Epithelial cell of esophagus (primary cell): Measurements from ENCODE around the gene GRIP1.

Experiments used
- DNase-seq: peaks from one replicate; pipeline ENCODE4 v3.0.0; 2010; ENCODE audit warnings: low read depth
- H3K4me3 ChIP-seq: 2 replicates; pipeline ENCODE4 v1.5.1; 2011; ENCODE audit warnings: mild to moderate bottlenecking, low read length, control low read depth
- CTCF ChIP-seq: IDR thresholded peaks from 2 replicates; pipeline ENCODE4 v1.5.1; 2011; ENCODE audit warnings: low read depth, mild to moderate bottlenecking, low read length, control low read depth, inconsistent platforms; ENCODE audit not compliant: insufficient read depth; ENCODE audit errors: missing control alignments

Gene GRIP1

GRCh38 chr12:66679461-66680084 lies 697 bp upstream of the GRIP1 start:
- DNase-seq = no peak
- no peak overlapping the region for H3K4me3 ChIP-seq
- no peak for TF ChIP-seq CTCF

GRCh38 chr12:66676241-66676640 lies 2.6 kb downstream of the GRIP1 start:
- no peak overlapping the region for H3K4me3 ChIP-seq
- no peak for DNase-seq
- no peak for TF ChIP-seq CTCF

GRCh38 chr12:66674495-66675122 lies 4.3 kb downstream of the GRIP1 start:
- TF ChIP-seq CTCF = no peak
- no peak overlapping the region for H3K4me3 ChIP-seq
- DNase-seq = no peak

- H3K4me3 ChIP-seq = no peak overlapping the region
- DNase-seq = no peak
- no peak for TF ChIP-seq CTCF
These were observed 9.3 kb downstream of the GRIP1 start for GRCh38 chr12:66669541-66669940.

GRCh38 chr12:66668311-66668710 lies 10.6 kb downstream of the GRIP1 start:
- DNase-seq = no peak
- H3K4me3 ChIP-seq = no peak overlapping the region
- no peak for TF ChIP-seq CTCF

GRCh38 chr12:66667906-66668305 lies 11.0 kb downstream of the GRIP1 start:
- no peak for TF ChIP-seq CTCF
- H3K4me3 ChIP-seq = no peak overlapping the region
- no peak for DNase-seq

- DNase-seq = no peak
- no peak overlapping the region for H3K4me3 ChIP-seq
- TF ChIP-seq CTCF = no peak
These were observed 12.4 kb downstream of the GRIP1 start for GRCh38 chr12:66666481-66666880.
